ENCODE measurements around the gene IGFBP6.

DNA sequence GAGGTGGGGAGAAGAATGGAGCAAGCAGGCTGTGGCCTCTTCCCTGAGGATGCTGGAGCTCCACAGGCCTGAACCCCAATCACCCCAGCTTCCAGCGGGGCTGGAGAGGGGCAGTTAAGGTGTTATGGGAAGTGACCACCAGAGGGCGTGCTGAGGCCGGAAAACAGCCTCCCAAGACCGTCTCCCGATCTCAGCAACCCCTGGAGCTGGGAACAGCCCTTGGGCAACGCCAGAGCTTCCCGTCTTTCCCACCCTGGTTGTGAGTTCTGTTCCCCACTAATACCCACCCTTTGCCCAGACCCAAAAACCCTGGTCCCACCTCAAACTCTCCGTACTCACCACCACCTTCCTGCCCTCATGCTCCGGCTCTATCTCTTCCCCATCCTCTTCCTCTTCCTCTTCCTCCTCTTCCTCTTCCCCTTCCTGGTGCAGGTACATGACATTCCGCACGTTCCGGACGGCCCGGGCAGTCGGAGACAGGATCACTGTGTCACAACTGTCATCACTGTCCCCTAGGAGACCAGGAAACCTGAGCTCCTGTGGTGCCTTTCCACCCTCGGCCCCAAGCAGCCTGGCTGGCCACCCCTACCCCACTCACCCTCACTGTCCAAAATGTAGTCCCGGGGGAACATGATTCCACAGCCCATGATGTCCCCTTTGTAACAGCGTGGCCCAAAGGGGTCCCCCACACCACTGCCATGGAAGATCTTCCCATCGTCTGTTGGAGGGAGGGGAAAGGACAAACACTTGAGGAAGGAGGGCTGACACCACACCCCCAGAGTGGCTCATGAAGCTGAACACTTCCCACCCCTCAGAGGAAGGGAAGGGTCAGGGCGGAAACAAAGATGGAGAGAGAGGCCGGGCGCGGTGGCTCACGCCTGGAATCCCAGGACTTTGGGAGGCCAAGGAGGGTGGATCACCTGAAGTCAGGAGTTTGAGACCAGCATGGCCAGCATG is 31.2 kb upstream of the IGFBP6 start:
- no peak for TF ChIP-seq EGR2 (tag by site-specific recombination; IDR thresholded peaks at IDR 0.05; ENCODE audit: low read depth)
- TF ChIP-seq, protein P1, sequence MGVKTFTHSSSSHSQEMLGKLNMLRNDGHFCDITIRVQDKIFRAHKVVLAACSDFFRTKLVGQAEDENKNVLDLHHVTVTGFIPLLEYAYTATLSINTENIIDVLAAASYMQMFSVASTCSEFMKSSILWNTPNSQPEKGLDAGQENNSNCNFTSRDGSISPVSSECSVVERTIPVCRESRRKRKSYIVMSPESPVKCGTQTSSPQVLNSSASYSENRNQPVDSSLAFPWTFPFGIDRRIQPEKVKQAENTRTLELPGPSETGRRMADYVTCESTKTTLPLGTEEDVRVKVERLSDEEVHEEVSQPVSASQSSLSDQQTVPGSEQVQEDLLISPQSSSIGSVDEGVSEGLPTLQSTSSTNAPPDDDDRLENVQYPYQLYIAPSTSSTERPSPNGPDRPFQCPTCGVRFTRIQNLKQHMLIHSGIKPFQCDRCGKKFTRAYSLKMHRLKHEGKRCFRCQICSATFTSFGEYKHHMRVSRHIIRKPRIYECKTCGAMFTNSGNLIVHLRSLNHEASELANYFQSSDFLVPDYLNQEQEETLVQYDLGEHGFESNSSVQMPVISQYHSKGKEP (tag by site-specific recombination; IDR thresholded peaks at IDR 0.05), result no peak
- TF ChIP-seq CTCF (tag by site-specific recombination; IDR thresholded peaks at IDR 0.05), result peak; percentile 91
- peak; percentile 40; the same call in 1 of the 2 replicates for TF ChIP-seq ZNF660 (tag by site-specific recombination; IDR thresholded peaks at IDR 0.05)
- TF ChIP-seq ZNF138 (tag by site-specific recombination; IDR thresholded peaks at IDR 0.05; ENCODE audit: borderline replicate concordance), result no peak
- no peak for TF ChIP-seq SALL2 (tag by site-specific recombination; IDR thresholded peaks at IDR 0.05; ENCODE audit: borderline replicate concordance)
- TF ChIP-seq YY2 (tag by site-specific recombination; IDR thresholded peaks at IDR 0.05), result no peak
- no peak for TF ChIP-seq REPIN1 (tag by site-specific recombination; IDR thresholded peaks at IDR 0.05; ENCODE audit: low read depth)
- TF ChIP-seq ZNF280D (tag by site-specific recombination; IDR thresholded peaks at IDR 0.05), result no peak
- no peak for TF ChIP-seq ZNF140 (tag by site-specific recombination; IDR thresholded peaks at IDR 0.05)
- TF ChIP-seq ZNF146 (tag by site-specific recombination; IDR thresholded peaks at IDR 0.05), result no peak
- TF ChIP-seq ZBTB49 (tag by site-specific recombination; IDR thresholded peaks at IDR 0.05; ENCODE audit: low read depth), result no peak
- no peak for TF ChIP-seq ZNF19 (tag by site-specific recombination; IDR thresholded peaks at IDR 0.05; ENCODE audit: low read depth)

Measured in HEK293 (cell line).